Keratinocyte (primary cell): ENCODE results near the gene CD8B2. TPM values are rescaled to one million over a fixed set of nuclear protein-coding genes. Genes with fewer than 3 reads are reported as not detected.

ENCODE experiments used
- polyA plus RNA-seq, 5 experiments: library from polyadenylated mRNA; depleted of rRNA in 3 of 5; stranded (reverse) in 3 of 5; stranded (forward) in 1 of 5; unstranded in 1 of 5; fragments of >200 nt; gene quantifications; 1 replicate in 1 of 5; 2 replicates in 3 of 5; 3 replicates in 1 of 5; pipeline versions ENCODE4 v1.2.1 to v1.2.3, GENCODE V29; 2011 to 2012; ENCODE audit warnings: missing spikeins in 2 of 5, low read depth in 1 of 5, low replicate concordance in 1 of 5

The CD8B2 gene
- polyA plus RNA-seq, 1 donor (not counting 4 experiments of a cell fraction or from before 2014, with no cell fraction given) = not detected

Other genes starting within 250 kb of the CD8B2 start
- 0.06 to 0.09 TPM (median 0.06 TPM) in 3 replicates for gene RGPD3, start 19.0 kb upstream of the CD8B2 start, polyA plus RNA-seq